Stimulated activated CD8-positive, alpha-beta memory T cell treated with anti-CD3 and anti-CD28 coated beads, Interleukin-15, amount 100 ng/mL, for 1 hour (primary cell): ENCODE measurements around the gene RGS7.
"Not testable (repeated sequence)": the region's sequence is repeated elsewhere in the genome, so short reads cannot be mapped to it uniquely, and the experiment has no call there.

Experiments used
- DNase-seq: peaks from one replicate; pipeline ENCODE4 v3.0.0-alpha.2; 2020; ENCODE audit warnings: low read depth

The RGS7 gene

DNA sequence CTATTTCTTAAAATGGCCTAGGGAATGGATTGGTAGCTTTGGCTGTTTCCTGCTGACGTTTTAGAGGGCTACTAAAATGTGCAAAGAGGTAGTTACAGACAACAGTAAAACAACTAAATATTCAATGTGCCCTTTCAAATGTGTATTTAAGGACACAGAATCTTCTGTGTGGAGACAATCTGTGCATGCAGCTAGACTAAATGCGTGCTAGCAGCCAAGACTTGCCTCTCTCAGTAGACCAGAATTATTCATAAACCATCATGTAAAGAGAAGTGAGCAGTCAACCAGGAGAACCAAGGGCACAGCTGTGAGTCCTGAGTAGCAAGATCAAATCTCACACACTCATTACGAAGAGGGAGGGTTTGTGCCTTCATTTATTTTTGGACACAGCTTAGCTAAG is 584.9 kb downstream of the RGS7 start:
- DNase-seq: no peak

DNA sequence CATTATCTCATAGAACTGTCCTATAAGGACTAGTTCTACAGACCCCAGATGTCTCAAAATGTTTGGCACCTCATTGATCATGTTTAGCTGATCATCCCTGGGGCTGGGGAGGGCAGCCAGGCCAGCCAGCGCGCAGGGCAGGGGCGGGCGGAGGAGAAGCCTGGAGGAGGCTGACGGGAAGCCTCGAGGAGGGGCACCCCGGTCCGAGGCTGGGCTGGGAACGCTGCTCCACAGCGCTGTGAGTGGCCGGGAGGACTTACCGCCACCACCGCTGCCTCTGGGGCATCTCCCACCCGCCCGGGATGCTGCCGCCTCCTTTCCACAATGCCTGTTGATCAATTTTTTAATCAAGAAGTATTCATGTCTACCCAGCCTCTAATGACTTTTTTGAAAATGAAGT is 585.6 kb downstream of the RGS7 start:
- DNase-seq: no peak

DNA sequence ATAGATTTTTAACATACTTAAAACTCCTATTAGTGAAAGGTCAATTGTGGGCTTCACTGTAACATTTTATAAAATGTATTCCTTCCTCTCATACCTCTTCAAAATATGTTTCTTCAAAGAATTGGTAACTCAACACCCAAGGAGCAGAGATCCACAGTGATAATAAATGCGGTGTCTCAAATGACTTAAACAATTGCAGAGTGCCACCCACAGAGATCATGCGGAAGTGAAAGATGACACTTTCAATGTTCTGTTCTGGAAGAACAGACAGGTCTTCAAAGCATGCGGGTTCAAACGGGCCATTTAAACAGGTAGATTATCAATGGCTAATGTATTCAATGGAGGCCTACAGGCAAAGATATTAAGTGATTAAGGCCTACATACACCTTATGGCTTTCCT is 588.0 kb downstream of the RGS7 start:
- no peak for DNase-seq

DNA sequence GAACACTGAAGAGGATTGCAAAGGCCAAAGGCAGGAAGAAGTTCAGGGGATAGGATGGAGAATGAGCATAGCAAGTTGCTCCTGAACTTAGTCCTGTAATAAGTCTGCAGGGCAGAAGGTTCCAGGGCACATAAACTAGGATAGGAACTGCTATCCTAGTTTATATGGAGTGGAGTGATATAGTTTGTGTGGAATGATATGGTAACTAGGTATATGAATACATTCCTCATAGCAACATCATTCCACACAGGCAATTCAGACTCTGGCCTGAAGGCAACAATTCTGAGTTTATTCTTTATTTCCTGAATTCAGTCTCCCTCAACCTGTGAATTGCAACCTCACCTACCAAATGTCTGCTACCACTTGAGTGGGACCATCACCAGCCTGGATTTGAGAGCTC is 590.2 kb downstream of the RGS7 start:
- no peak for DNase-seq

DNA sequence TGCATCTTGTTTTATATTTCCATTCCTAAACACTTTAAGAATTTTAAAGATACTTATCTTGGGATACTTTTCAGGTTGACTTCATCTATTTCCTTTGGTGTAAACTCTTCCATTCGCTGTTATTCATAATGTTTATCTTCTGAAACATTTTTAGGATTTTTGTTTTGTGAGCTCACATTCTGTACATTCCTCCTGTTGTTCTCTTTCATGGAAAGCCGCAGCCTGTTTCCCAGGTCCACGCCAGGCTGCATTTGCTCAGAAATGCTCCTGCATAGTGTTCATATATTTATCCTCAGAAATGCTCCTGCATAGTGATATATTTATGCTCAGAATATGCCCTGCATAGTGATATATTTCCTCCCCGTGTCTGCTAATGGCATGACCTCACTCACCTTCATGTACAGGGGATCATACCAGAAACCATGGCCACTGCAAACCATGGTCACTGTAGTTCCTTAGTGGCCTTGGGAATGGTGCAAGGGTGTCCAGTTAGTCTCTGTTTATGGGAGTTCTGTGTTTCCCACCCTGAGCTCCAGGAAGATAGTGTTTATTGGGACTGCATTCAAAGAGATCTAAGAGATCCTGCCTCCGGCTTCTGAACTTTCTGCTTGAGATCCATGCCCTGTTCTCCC is 591.2 kb downstream of the RGS7 start:
- DNase-seq: no peak

DNA sequence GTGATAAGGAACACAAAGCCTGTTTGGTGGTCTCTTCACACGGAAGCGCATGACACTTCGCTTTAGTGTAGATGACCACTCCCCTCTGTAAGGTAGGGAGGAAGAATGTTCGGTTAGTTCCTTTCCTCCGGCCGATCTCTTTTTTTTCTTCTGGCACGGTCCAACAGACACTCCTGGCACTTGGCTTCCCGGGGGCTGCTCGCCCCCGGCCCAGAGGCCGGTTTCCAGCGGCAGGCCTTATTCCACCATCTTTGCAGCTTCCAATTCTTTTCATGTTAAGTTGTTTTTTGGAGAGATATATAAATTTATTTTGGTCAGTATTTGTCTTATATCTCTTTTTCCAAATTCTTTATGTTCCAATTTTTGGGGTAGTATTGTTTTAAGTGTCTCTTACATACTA is 593.2 kb downstream of the RGS7 start:
- no peak for DNase-seq

DNA sequence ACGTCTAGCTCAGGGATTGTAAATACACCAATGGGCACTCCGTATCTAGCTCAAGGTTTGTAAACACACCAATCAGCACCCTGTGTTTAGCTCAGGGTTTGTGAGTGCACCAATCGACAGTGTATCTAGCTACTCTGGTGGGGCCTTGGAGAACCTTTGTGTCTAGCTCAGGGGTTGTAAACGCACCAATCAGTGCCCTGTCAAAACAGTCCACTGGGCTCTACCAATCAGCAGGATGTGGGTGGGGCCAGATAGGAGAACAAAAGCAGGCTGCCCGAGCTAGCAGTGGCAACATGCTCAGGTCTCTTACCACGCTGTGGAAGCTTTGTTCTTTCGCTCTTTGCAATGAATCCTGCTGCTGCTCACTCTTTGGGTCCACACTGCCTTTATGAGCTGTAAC is 593.9 kb downstream of the RGS7 start:
- DNase-seq: not testable (repeated sequence)

DNA sequence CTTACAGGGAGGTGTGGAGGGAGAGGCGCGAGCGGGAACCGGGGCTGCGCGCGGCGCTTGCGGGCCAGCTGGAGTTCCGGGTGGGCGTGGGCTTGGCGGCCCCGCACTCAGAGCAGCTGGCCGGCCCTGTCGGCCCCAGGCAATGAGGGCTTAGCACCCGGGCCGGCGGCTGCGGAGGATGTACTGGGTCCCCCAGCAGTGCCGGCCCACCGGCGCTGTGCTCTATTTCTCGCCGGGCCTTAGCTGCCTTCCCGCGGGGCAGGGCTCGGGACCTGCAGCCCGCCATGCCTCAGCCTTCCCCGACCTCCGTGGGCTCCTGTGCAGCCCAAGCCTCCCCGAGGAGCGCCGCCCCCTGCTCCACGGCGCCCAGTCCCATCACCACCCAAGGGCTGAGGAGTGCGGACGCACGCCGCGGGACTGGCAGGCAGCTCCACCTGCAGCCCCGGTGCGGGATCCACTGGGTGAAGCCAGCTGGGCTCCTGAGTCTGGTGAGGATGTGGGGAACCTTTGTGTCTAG is 594.5 kb downstream of the RGS7 start:
- DNase-seq: not testable (repeated sequence)

DNA sequence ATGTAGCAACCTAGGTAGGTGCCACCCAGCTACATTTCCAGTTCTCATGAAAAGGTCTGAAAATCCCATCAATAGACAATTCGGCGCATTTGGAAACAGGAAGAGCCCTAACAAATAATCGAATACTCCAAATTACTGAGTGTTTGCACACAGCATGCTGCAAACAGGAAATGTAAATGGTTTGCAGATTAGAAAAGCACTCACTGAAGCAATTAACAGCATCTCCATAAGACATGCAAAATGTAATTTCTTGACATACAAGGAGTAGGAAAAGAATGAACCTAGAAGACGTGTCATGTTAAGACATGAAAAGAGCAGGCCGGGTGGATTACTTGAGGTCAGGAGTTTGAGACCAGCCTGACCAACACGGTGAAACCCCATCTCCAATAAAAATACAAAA is 598.2 kb downstream of the RGS7 start:
- DNase-seq: not testable (repeated sequence)

DNA sequence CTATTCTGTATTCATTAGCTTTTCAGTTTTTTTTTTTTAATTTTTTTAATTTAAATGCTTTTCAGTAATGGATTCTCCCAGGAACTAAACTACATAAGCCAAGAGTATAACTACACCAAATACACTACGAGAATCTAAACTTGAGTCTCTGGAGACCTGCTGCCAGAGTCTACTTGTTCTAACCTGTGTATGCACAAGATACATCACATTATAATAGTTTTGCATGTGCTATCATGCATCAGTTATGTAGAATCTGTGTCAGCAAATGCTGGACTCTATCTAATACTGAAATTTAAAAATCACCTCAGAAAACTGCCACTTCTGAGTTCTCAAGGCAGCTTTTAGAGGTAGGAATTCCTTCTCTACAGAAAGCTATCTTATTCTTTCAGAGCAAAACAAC is 598.7 kb downstream of the RGS7 start:
- no peak for DNase-seq

DNA sequence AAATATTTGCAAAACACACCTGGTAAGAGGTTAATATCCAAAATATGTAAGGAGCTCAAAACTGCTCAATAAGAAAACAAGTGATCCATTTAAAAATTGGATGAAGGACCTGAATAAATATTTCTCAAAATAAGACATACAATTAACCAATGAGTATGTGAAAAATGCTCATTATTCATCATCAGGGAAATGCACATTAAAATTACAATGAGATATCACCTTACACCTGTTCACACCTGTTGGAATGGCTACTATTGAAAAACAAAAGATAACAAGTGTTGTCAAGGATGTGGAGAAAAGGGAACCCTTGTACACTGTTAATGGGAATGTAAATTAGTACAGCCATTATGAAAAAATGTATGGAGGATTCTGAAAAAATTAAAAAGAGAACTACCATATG is 609.1 kb downstream of the RGS7 start:
- DNase-seq: no peak

DNA sequence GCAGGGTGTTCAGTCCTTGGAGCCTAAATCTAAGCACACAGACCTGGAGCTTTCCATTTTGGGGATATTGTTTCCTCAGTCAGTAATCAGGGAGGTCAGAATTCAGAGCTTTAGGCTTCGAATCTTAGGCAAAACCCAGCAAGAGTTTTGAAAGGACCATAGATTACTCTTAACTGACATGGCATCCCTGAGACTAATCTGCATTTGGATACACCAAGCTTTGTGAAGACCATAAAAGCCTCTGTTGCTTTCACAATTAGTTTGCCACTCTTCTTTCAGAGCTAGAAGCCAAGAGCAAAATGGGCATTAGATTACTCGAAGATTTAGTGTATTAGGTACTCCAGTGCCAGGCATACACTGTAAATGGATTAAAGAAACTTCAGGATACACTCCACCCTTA is 613.3 kb downstream of the RGS7 start:
- no peak for DNase-seq

DNA sequence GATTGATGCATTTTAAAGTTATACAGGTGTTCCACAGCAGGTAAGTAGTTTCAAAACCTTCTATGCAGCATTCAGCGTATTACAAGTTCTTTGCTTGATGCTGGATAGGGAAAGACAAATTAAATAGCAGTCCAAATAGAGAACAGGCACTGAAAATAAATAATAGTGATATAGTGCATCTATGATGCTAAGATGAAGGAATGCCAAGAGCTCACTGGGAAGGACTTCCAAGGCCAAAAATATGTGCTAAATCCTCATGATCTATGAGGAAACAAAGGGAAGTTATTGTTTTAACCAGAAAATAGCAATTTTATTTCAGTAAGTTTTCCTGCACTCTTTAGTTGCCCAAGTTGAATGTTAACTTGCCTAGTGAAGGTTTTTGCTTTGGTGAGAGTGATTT is 617.3 kb downstream of the RGS7 start:
- DNase-seq: no peak

DNA sequence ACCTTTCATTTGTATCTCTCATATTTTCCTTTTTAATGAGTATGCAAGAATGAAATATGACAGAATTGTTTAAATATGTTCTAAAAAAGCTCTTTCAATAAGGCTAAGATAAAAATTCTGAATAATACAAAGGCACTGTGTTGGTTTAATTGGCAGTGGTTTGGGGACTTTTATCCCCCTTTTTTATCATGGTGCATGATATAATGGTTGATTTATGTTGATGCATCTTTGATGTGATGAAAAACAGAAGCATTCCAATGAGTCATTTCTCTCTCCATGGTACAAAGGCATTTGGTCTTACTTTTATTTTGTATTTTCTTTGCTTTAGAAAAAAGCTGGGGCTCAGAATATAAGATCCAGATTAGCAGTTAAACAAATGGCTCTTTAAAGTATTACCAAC is 617.9 kb downstream of the RGS7 start:
- DNase-seq: no peak

DNA sequence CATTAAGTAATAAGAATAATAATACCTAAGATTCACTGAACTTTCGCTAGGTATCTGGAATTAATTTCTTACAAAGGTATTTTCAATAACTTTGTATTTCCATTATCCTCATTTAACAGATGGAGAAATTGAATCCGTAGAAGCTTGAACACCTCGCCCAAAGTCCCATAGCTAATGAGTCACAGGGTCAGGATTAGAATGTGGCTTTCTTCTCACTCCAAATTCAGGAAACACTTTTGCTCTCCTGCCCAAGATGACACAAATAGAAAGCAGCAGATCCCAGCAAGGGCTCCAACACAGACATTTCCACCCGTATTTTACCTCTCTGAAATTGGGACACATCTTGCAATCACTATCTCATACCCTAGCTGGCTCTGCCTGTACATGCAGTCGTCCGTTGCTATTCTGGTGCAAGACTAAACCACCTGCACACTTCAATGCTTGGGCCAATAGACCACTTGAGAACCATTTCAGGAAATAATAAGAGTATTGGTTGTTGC is 619.2 kb downstream of the RGS7 start:
- DNase-seq: no peak

DNA sequence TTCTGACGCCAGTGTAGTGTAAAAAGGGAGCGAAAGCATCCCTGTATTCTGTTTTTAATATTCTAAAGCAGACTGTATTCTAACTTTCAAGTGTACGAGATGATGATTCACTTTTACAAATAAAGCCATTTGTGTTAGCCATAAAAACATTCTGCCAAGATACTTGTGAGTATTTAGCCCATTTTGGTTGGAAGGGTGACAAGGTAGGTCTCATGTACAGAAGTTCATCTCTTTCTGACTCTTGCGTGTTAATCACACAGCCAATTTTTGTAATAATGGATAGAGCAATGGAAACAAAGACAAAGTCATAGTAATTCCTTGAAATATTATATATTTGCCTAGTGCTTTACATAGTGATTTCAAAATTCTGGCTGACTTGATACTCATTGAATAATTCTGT is 619.7 kb downstream of the RGS7 start:
- DNase-seq: no peak

DNA sequence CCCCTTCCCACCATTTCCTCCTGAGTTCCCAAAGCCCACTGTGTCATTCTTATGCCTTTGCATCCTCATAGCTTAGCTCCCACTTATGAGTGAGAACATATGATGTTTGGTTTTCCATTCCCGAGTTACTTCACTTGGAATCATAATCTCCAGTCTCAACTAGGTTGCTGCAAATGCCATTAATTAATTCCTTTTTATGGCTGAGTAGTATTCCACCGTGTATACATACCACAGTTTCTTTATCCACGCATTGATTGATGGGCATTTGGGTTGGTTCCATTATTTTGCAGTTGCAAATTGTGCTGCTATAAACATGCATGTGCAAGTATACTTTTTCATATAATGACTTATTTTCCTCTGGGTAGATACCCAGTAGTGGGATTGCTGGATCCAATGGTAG is 622.3 kb downstream of the RGS7 start:
- not testable (repeated sequence) for DNase-seq

DNA sequence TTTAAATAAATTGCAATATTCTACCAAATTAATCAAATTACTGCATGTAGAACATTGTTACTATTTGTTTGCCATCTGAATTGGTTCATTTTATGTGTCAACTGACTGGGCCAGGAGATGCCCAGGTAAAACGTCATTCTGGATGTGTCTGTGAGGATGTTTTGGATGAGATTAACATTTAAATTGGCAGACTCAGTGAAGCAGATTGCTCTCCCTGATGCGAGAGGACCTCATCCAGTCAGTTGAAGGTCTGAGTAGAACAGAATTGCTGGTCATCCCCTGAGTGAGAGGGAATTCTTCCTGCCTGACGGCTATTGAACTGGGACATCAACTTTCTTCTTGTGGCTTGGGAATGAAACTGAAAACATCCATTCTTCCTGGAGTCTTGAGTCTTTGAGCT is 623.0 kb downstream of the RGS7 start:
- no peak for DNase-seq

DNA sequence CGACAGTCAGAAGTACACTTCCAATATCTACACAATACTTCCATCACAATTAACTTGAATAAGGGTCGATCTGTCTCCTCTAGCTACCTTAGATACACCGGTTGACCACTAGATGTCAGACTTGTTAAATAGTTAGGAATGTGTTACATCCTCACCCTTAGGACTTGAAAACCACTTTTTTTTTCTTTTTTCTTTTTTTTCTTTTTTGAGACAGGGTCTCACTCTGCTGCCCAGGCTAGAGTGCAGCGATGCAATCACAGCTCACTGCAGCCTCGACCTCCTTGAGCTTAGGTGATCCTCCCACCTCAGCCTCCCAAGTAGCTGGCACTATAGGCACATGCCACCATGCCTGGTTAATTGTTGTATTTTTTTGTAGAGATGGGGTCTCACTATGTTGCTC is 624.6 kb downstream of the RGS7 start:
- no peak for DNase-seq
